ENCODE results near the gene CYSRT1.

Gene CYSRT1

DNA sequence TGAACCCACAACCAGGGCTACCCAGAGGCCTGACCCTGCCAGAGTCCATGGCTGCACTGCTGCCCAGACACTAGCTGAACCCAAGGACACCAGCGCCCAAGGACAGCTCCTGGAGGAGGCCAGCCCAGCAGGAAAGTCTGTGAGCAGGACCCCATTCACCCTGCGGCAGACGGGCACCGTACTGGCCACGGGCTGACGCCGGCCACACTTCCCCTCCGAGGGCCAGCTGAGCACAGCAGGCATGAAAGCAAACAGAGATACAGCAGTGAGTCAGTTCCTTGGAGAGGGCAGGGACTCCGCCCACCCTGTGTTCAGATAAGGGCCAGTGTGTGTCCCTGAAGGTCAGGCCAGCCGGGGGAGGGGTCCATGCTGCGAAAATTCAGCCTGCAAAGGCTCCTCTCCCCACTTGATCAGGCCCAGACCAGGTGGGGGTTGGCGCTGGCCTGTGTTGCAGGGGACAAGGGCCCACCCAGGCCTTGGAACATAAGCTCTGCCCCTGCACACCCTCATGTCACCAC is 6.2 kb upstream of the CYSRT1 start:
- TF ChIP-seq CREB1 (IDR thresholded peaks at IDR 0.05; ENCODE audit: low read depth) (no peak), CEBPB (IDR thresholded peaks at IDR 0.05) (no peak), NFIC (IDR thresholded peaks at IDR 0.05) (no peak), RAD21 (IDR thresholded peaks at IDR 0.05; ENCODE audit: low read depth) (no peak), FOXM1 (IDR thresholded peaks at IDR 0.05; ENCODE audit: borderline replicate concordance, low read depth) (no peak), ZBTB7A (IDR thresholded peaks at IDR 0.05; ENCODE audit: low read depth) (no peak), EP300 (IDR thresholded peaks at IDR 0.05; ENCODE audit: borderline replicate concordance) (no peak), YY1 (IDR thresholded peaks at IDR 0.05; ENCODE audit: low read depth) (no peak)
- TF ChIP-seq, protein P1, sequence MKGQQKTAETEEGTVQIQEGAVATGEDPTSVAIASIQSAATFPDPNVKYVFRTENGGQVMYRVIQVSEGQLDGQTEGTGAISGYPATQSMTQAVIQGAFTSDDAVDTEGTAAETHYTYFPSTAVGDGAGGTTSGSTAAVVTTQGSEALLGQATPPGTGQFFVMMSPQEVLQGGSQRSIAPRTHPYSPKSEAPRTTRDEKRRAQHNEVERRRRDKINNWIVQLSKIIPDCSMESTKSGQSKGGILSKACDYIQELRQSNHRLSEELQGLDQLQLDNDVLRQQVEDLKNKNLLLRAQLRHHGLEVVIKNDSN (IDR thresholded peaks at IDR 0.05), result no peak
- TF ChIP-seq, protein P2, sequence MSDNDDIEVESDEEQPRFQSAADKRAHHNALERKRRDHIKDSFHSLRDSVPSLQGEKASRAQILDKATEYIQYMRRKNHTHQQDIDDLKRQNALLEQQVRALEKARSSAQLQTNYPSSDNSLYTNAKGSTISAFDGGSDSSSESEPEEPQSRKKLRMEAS (IDR thresholded peaks at IDR 0.05), result no peak

DNA sequence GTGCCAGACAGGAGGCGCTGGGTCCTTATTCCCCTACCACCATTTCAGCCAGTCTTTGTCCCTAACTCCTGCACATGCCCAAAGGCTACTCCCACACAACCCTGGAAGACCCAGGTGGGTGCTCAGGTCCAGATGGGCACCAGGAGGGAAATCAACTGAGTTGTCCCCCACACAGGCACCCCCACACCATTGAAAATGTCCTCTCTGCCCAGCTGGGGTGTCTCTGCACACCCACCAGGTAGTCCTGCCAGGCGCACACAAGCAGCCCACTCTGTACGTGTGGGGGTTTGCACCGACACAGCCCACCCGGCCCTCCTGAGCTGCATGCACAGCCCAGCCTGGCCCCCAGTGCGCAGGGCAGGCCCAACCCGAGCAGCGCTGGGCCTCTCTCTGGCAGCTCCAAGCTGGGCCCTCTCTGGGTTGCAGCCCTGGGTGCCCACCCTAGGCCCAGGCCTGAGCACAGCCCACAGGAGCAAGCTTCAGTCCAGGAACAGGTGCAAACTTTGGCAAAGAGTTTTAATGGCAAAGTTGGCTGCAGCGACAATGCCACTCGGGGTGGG is 5.1 kb upstream of the CYSRT1 start:
- TF ChIP-seq FOXM1 (IDR thresholded peaks at IDR 0.05; ENCODE audit: borderline replicate concordance, low read depth) (no peak), RAD21 (IDR thresholded peaks at IDR 0.05; ENCODE audit: low read depth) (no peak), TCF12 (IDR thresholded peaks at IDR 0.05; ENCODE audit: low read depth) (no peak), YY1 (IDR thresholded peaks at IDR 0.05; ENCODE audit: low read depth) (no peak), CEBPB (IDR thresholded peaks at IDR 0.05) (no peak), EGR1 (IDR thresholded peaks at IDR 0.05) (no peak), NFIC (IDR thresholded peaks at IDR 0.05) (no peak), TEAD4 (IDR thresholded peaks at IDR 0.05) (no peak), TAF1 (IDR thresholded peaks at IDR 0.05; ENCODE audit: low read depth) (no peak), EP300 (IDR thresholded peaks at IDR 0.05; ENCODE audit: borderline replicate concordance) (no peak), CREB1 (IDR thresholded peaks at IDR 0.05; ENCODE audit: low read depth) (no peak), ZBTB7A (IDR thresholded peaks at IDR 0.05; ENCODE audit: low read depth) (no peak)
- TF ChIP-seq, protein P1 (IDR thresholded peaks at IDR 0.05), result no peak
- TF ChIP-seq, protein P3, sequence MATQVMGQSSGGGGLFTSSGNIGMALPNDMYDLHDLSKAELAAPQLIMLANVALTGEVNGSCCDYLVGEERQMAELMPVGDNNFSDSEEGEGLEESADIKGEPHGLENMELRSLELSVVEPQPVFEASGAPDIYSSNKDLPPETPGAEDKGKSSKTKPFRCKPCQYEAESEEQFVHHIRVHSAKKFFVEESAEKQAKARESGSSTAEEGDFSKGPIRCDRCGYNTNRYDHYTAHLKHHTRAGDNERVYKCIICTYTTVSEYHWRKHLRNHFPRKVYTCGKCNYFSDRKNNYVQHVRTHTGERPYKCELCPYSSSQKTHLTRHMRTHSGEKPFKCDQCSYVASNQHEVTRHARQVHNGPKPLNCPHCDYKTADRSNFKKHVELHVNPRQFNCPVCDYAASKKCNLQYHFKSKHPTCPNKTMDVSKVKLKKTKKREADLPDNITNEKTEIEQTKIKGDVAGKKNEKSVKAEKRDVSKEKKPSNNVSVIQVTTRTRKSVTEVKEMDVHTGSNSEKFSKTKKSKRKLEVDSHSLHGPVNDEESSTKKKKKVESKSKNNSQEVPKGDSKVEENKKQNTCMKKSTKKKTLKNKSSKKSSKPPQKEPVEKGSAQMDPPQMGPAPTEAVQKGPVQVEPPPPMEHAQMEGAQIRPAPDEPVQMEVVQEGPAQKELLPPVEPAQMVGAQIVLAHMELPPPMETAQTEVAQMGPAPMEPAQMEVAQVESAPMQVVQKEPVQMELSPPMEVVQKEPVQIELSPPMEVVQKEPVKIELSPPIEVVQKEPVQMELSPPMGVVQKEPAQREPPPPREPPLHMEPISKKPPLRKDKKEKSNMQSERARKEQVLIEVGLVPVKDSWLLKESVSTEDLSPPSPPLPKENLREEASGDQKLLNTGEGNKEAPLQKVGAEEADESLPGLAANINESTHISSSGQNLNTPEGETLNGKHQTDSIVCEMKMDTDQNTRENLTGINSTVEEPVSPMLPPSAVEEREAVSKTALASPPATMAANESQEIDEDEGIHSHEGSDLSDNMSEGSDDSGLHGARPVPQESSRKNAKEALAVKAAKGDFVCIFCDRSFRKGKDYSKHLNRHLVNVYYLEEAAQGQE (IDR thresholded peaks at IDR 0.05; ENCODE audit: low read depth), result no peak
- TF ChIP-seq, protein P2 (IDR thresholded peaks at IDR 0.05), result no peak

DNA sequence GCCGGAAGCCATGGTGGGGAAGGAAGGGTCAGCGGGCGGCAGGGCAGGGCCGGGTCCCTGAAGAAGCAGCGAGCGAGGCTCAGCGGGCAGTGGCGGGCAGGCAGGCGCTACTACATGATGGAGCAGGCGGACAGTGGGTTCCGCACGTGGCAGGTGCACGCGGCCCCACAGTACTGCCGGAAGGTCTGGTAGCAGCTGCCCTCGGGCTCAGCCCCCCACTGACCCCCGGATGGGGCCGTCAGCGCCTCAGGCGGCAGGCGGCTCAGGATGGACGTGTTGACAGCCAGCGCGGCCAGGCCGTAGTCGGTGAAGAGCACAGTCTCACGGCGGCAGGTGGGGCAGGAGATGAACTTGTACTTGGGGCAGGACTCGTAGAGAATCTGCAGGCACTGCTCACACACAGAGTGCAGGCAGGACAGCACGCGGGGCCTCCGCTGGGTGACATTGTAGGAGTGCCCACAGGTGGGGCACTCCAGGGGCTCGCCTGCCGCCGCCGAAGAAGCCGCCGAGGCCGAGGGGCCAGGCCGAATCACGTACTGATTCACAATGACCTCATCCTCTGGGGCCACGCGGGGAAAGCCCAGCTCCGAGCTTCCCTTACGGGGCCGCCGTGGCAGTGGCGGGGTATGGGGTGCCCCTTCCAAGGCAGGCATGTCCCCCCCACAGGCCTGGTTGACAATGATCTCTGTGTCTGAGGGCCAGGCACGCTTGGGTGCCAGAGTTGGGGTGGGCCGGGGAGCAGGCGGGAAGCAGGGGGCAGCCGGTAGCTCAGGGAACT is 4.5 kb upstream of the CYSRT1 start:
- TF ChIP-seq TEAD4 (IDR thresholded peaks at IDR 0.05), result no peak
- no peak for TF ChIP-seq YY1 (IDR thresholded peaks at IDR 0.05; ENCODE audit: low read depth)
- TF ChIP-seq, protein P1 (IDR thresholded peaks at IDR 0.05), result no peak
- TF ChIP-seq CREB1 (IDR thresholded peaks at IDR 0.05; ENCODE audit: low read depth), result no peak
- no peak for TF ChIP-seq TAF1 (IDR thresholded peaks at IDR 0.05; ENCODE audit: low read depth)
- TF ChIP-seq EP300 (IDR thresholded peaks at IDR 0.05; ENCODE audit: borderline replicate concordance), result no peak
- TF ChIP-seq TCF12 (IDR thresholded peaks at IDR 0.05; ENCODE audit: low read depth), result no peak
- no peak for TF ChIP-seq ZBTB7A (IDR thresholded peaks at IDR 0.05; ENCODE audit: low read depth)
- TF ChIP-seq RAD21 (IDR thresholded peaks at IDR 0.05; ENCODE audit: low read depth), result no peak
- TF ChIP-seq, protein P3 (IDR thresholded peaks at IDR 0.05; ENCODE audit: low read depth), result no peak
- no peak for TF ChIP-seq NFIC (IDR thresholded peaks at IDR 0.05)
- no peak for TF ChIP-seq FOXM1 (IDR thresholded peaks at IDR 0.05; ENCODE audit: borderline replicate concordance, low read depth)
- TF ChIP-seq, protein P2 (IDR thresholded peaks at IDR 0.05), result no peak

DNA sequence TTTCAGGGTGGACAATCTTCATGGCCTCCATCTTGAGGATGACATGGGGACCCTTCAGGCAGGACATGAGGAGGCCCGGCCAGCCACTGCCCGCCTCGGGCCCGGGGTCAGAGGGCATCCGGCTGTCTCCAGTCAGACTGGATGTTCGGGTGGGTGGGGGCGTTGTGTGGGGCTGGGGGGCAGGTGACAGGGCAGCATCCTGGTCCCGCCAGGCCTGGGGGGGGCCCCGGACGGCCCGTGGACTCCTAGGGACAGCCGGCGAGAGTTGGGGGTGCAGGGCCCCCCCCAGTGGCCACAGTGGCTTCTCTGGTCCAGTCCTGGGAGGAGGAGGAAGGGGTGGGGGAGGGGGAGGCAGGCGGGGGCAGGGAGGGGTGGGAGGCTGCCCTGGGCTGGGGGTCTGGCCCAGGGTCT is 3.9 kb upstream of the CYSRT1 start:
- TF ChIP-seq YY1 (IDR thresholded peaks at IDR 0.05; ENCODE audit: low read depth), result no peak
- TF ChIP-seq FOXM1 (IDR thresholded peaks at IDR 0.05; ENCODE audit: borderline replicate concordance, low read depth), result no peak
- no peak for TF ChIP-seq RAD21 (IDR thresholded peaks at IDR 0.05; ENCODE audit: low read depth)
- no peak for TF ChIP-seq EP300 (IDR thresholded peaks at IDR 0.05; ENCODE audit: borderline replicate concordance)
- TF ChIP-seq, protein P3 (IDR thresholded peaks at IDR 0.05; ENCODE audit: low read depth), result no peak
- no peak for TF ChIP-seq NFIC (IDR thresholded peaks at IDR 0.05)
- TF ChIP-seq, protein P2 (IDR thresholded peaks at IDR 0.05), result no peak
- TF ChIP-seq CEBPB (IDR thresholded peaks at IDR 0.05), result no peak
- TF ChIP-seq, protein P1 (IDR thresholded peaks at IDR 0.05), result no peak
- no peak for TF ChIP-seq TAF1 (IDR thresholded peaks at IDR 0.05; ENCODE audit: low read depth)
- TF ChIP-seq EGR1 (IDR thresholded peaks at IDR 0.05), result no peak
- TF ChIP-seq CREB1 (IDR thresholded peaks at IDR 0.05; ENCODE audit: low read depth), result no peak
- TF ChIP-seq TEAD4 (IDR thresholded peaks at IDR 0.05), result no peak
- no peak for TF ChIP-seq TCF12 (IDR thresholded peaks at IDR 0.05; ENCODE audit: low read depth)
- TF ChIP-seq ZBTB7A (IDR thresholded peaks at IDR 0.05; ENCODE audit: low read depth), result no peak
